Measurements from ENCODE around the gene PPARG. TPM values are rescaled to one million over a fixed set of nuclear protein-coding genes. Genes with fewer than 3 reads are reported as not detected.

The PPARG gene
- total and polyA plus RNA-seq, 10 of the 15 experiments (the other 5 are each of a cell fraction or from before 2014, with no cell fraction given): 0.06 to 0.86 (median 0.12) TPM; not detected in 5

- ChIA-PET CTCF (interaction anchor here (1.1 kb wide), 1 partner anchor 77 kb away, joined by 5 read pairs; no protein-coding TSS in a partner anchor), SMC1A (ENCODE audit: uncharacterized antibody, unreplicated experiment) (interaction anchor here (1.0 to 2.3 kb wide), 3 partner anchors 11 to 62 kb away, joined by 3 to 7 read pairs (median 3); no protein-coding TSS in a partner anchor), POLR2A (no interaction called here), RAD21 (ENCODE audit: unreplicated experiment) (interaction anchor here (1.4 kb wide), 1 partner anchor 10 kb away, joined by 3 read pairs; no protein-coding TSS in a partner anchor)
- DNase-seq (ENCODE audit: low read depth, low spot score): no peak
- H2AFZ ChIP-seq (ENCODE audit: control insufficient read depth, low read depth, low read length): no peak overlapping the region
- no peak overlapping the region for H3K4me3 ChIP-seq
- H4K20me1 ChIP-seq (ENCODE audit: control insufficient read depth, insufficient read depth): no peaks in the 10 kb centered on the region
- H3K4me1 ChIP-seq (ENCODE audit: control insufficient read depth, insufficient read depth, low read length): no peaks in the 10 kb centered on the region
- in situ Hi-C loops (cut with MboI) (no loop called here), intact Hi-C loops (cut with micrococcal nuclease; ENCODE audit: unreplicated experiment) (no loop called here)
- H3K27ac ChIP-seq (ENCODE audit: control insufficient read depth, insufficient read depth): no peak overlapping the region
- FAIRE-seq: no peak
- H3K36me3 ChIP-seq (ENCODE audit: control insufficient read depth in 2 of 2, insufficient read depth in 2 of 2, low read length in 1 of 2): no peaks in the 10 kb centered on the region
- no peak for ATAC-seq
- no TSS peak for BruUV-seq (replicated peaks)
- no peaks in the 10 kb centered on the region for H3K79me2 ChIP-seq (ENCODE audit: control insufficient read depth, insufficient read depth, low read length)
- no peaks in the 10 kb centered on the region for H3K27me3 ChIP-seq (replicated peaks in 1 of 2; ENCODE audit: control insufficient read depth in 2 of 2, insufficient read depth in 2 of 2, low read length in 1 of 2)
- H3K9me3 ChIP-seq (replicated peaks; ENCODE audit: control insufficient read depth, insufficient read depth, low read length): no peaks in the 10 kb centered on the region
- H3K4me2 ChIP-seq (ENCODE audit: control insufficient read depth, insufficient read depth): no peak overlapping the region
- WGBS (ENCODE audit: insufficient coverage, insufficient replicate concordance, low lambda C conversion rate, missing lambda C conversion rate): 51% methylated on average over 5 of the region's 5 CpGs
- H3K9ac ChIP-seq (ENCODE audit: control insufficient read depth, insufficient read depth, low read length): no peak overlapping the region
- TF ChIP-seq, protein P1, sequence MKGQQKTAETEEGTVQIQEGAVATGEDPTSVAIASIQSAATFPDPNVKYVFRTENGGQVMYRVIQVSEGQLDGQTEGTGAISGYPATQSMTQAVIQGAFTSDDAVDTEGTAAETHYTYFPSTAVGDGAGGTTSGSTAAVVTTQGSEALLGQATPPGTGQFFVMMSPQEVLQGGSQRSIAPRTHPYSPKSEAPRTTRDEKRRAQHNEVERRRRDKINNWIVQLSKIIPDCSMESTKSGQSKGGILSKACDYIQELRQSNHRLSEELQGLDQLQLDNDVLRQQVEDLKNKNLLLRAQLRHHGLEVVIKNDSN (IDR thresholded peaks at IDR 0.05; ENCODE audit: borderline replicate concordance, extremely low read length, insufficient read depth, low read depth, low read length): no peak
- TF ChIP-seq ZNF687 (IDR thresholded peaks at IDR 0.05): no peak
- no peak for TF ChIP-seq SREBF2 (IDR thresholded peaks at IDR 0.05; ENCODE audit: low read length)
- no peak for TF ChIP-seq CREM (IDR thresholded peaks at IDR 0.05; ENCODE audit: low read depth)
Measured at GRCh38 chr3:12252889-12253288, 36.0 kb upstream of the PPARG start.
